CD1c-positive myeloid dendritic cell (primary cell): ENCODE data around the gene ANKS1A.
A peak's percentile ranks its signal among the peaks of the same experiment; 100 is the strongest.
"Not testable (repeated sequence)": the region's sequence is repeated elsewhere in the genome, so short reads cannot be mapped to it uniquely, and the experiment has no call there.

Source experiments
- DNase-seq: peaks from one replicate; pipeline ENCODE4 v3.0.0-alpha.2; 2016; ENCODE audit errors: extremely low spot score

ANKS1A gene

GRCh38 chr6:34884073-34884472, 5.0 kb upstream of the ANKS1A start:
- DNase-seq, result not testable (repeated sequence)

- no peak for DNase-seq
These were observed 4.1 kb upstream of the ANKS1A start for GRCh38 chr6:34884996-34885395.

DNA sequence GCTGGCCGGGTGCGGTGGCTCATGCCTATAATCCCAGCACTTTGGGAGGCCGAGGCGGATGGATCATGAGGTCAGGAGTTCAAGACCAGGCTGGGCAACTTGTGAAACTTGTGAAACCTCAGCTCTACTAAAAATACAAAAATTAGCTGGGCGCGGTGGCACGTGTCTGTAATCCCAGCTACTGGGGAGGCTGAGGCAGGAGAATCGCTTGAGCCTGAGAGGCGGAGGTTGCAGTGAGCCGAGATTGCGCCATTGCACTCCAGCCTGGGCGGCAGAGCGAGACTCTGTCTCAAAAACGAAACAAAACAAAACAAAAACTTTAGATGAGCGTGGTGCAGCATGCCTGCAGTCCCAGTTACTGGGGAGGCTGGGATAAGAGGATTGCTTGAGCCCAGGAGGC, 3.2 kb upstream of the ANKS1A start:
- DNase-seq, result not testable (repeated sequence)

- DNase-seq, result peak; percentile 97
These were observed 1.1 kb upstream of the ANKS1A start, which contains the start of gene TAF11 for GRCh38 chr6:34887753-34888513. TAF11 (minus strand) TSS chr6:34888042; CDS start chr6:34887957, 85 bp downstream.

DNA sequence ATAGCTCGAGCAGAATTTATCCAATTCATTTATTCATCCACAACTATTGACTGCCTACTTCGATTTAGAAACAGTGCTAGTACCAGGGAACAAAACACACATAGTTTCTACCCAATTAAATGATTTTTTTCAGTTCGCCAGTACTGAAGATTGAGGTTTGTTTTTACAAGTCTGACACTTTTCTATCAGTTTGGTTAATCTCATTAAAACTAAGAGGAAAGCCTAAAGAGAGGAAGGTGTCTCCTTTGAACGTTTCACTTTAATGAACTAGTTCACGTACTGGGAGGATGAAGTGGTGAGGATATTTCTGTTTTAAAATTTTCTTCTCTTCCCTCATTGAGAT, 570 bp upstream of the ANKS1A start:
- DNase-seq, result no peak

DNA sequence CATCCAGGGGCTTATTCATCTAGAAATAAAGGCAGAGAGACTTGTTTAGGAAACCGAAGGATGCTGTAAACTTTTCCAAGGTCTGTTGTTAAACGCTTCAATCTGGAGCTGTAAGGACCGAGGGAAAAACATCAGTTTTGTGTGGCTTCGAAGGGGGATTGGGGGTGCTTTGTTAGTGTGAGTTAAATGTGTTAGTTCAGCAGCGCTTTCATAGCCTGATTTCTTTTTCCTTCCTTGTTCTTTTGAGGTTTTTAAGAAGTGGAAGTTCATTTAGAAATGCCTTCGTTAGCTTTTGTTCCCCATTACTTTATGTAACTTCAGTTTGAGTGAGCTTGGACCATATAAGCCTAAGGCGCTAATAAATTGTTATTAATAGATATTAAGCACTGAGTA, 1.5 kb downstream of the ANKS1A start:
- DNase-seq, result peak; percentile 58

GRCh38 chr6:34891296-34891695, 2.2 kb downstream of the ANKS1A start:
- no peak for DNase-seq

- no peak for DNase-seq
These were observed 5.6 kb downstream of the ANKS1A start for GRCh38 chr6:34894693-34895092.

GRCh38 chr6:34897130-34897529, 8.1 kb downstream of the ANKS1A start:
- no peak for DNase-seq

GRCh38 chr6:34897716-34898115, 8.7 kb downstream of the ANKS1A start:
- DNase-seq, result no peak

- DNase-seq, result not testable (repeated sequence)
These were observed 10.7 kb downstream of the ANKS1A start for GRCh38 chr6:34899748-34900147.

GRCh38 chr6:34900321-34901031, 11.4 kb downstream of the ANKS1A start:
- no peak for DNase-seq

- no peak for DNase-seq
These were observed 12.9 kb downstream of the ANKS1A start for GRCh38 chr6:34901930-34902329.

DNA sequence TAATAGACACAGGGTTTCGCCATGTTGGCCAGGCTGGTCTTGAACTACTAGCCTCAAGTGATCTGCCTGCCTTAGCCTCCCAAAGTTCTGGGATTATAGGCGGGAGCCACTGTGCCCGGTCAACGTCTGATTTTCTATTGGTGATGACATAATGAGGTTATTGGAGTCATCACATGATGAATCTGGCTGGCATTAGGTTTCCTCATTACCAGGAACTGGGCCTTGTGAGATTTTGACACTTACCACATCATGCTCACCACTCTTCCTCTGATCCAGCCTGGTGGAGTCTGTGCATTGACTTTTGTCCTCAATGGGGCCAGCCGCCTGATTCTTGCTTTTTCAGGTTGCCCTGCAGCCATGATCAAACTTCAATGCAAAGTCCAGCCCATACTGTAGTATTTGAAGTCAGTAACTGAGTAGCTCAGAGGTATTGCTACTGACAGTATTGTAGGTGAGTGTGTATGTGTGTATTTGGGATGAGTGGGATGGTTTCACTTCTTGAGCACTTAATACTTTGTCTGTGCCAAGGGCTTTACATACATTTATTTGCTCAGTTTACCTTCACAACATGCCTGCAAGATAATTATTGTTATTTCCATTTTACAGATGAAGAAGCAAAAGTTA, 16.0 kb downstream of the ANKS1A start:
- peak; percentile 30 for DNase-seq

DNA sequence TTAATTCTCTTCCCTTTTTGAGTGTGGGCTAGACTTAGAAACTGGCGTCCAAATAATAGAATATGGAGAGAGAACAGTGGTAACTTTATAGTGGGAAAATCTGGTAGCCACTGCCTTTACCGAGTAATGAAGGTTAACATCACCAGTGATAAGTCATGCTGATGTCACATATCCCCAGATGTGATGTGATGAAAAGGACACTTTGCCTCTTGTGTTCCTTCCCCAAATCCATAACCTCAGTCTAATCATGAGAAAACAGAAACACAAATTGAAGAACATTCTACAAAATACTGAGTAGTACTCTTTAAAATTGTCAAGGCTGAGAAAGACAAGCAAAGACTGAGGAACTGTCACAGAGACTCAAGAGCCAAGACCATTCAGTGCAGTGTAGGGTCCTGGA, 17.8 kb downstream of the ANKS1A start:
- DNase-seq, result peak; percentile 14

DNA sequence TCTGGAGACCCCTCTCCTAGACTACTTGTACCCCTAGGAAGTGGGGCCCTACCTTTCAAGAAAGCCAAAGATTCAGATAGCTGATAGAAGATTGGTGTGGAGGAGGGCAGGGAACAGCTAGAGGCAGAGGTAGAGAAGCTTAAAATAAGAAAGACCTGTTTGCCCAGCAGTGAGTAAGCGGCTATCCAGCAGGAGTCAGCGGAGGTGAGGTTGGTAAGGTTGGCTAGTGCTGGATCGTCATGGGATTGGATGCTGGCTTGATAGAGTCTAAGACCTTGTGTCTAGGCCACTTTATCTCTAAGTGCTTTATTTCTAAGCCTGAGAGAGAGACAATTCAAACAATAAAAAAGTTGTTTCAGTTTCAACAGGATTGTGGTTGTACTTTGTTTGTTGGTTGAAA, 19.1 kb downstream of the ANKS1A start:
- no peak for DNase-seq

DNA sequence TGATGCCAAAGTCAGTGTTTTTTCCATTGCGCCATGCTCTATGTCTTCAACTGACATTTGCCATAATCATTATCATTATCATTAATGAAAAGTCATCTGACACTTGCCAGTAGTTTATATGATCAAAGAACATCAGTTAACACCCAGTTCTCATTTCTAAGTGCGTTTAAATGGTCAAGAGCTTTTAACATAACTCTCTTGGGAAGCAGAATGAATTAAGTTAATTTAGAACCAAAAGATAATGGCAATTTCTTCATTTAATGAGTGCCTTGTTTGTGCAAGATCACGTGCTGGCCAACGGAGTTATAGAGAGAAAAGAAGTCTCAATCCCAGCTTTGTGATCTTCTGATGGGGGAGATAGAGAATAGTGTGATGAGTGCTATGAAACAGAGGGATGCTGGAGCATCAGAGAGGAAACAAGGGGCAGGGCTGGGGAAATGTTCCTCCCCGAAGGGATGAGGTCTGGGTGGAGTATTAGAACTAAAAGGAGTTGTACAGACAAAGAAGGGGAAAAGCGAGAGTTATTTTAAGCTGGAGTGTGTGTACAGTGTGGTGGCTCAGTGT, 20.3 kb downstream of the ANKS1A start:
- no peak for DNase-seq

DNA sequence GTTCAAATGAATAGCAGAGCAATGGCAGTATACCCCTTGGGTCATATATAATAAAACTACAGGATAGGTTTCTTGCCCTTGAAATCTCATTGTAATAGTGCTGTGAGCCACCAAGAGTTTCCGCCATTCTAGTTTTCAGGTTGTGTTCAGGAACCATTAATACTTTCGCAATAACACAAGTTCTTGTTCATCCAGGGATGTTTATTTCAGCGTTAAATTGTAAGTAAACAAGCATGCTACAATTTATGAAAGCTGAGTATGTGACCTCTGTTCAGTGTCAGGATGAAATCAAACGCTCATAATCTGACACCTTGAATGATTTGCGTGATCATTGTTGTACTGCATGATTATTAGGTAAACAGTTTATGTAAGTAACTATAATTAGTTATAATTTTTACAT, 22.8 kb downstream of the ANKS1A start:
- DNase-seq, result no peak

DNA sequence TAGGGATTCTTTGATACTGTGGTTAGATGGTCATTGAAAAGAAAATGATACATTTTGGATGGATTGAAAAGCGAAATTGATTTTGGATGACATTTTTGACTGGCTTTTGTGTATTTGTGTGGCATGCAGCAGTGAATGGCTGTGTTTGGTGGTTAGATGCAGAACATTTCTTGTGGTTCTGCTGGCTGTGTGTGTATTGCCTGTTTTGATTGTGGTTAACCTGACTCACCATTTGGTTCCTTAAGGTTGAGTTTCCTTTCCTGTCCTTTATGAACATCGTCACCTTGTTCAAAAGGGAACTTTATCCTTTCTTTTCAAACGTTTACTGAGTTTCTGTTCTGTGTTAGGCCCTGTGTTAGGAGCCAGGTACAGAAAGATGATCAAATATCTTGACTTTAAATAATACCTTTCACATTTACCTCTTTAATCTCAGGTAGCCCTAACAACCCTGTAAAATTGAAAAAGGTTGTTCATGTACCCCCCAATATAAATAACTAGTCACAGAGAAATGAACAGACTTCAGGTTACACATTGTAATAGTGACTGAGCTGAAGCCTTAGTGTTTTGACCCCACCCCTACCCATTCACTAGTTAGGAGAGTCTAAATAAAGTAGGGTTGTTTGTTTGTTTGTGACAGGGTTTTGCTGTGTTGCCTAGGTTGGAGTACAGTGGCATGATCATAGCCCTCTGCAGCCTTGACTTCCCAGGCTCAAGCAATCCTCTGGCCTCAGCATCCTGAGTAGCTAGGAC, 23.8 kb downstream of the ANKS1A start:
- peak; percentile 8 for DNase-seq

GRCh38 chr6:34914358-34914757, 25.3 kb downstream of the ANKS1A start:
- DNase-seq, result no peak

- no peak for DNase-seq
These were observed 27.4 kb downstream of the ANKS1A start for GRCh38 chr6:34916348-34916967.
